Activated CD4-positive, alpha-beta T cell treated with anti-CD3 and anti-CD28 coated beads, Interleukin-10, Interleukin-2, amounts not matched to agents 100 ng/mL and 50 ng/mL, durations not matched to agents 16 hours and 8 hours (primary cell): Measurements from ENCODE around the gene ATP5ME.
A peak's percentile ranks its signal among the peaks of the same experiment; 100 is the strongest.
"Not testable (repeated sequence)": the region's sequence is repeated elsewhere in the genome, so short reads cannot be mapped to it uniquely, and the experiment has no call there.

Experiments
- DNase-seq: peaks from one replicate; pipeline ENCODE4 v3.0.0-alpha.2; 2020

ATP5ME gene

DNA sequence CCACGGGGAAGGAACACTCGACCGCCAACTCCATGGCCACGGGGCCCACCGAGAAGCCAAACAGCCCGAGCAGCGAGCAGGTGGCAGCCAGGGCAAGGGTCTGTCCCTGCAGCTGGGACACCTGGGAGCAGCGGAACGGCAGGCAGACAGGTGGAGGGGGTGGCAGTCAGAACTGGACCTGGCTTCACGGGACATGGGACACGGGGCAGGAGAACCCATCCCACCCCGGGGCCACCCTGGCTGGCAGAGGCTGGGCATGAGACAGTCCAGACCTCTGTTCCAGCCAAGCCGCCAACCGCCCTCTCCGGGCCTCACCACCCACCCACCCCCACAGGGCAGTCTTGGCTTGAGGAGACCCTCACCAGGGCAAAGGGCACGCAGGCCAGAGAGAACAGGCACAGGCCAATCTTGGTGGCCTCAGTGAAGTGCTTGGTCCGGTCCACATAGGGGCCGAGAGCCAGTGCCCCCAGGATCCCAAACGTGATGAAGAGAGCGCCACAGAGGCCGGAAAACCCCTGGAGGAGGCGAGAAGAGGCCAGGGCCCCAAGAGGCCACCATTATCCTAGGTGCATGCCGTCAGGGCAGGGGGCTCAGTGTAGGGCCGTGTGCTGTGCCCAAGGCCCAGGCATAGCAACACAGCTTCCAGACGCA, 9.3 kb upstream of the ATP5ME start:
- no peak for DNase-seq

DNA sequence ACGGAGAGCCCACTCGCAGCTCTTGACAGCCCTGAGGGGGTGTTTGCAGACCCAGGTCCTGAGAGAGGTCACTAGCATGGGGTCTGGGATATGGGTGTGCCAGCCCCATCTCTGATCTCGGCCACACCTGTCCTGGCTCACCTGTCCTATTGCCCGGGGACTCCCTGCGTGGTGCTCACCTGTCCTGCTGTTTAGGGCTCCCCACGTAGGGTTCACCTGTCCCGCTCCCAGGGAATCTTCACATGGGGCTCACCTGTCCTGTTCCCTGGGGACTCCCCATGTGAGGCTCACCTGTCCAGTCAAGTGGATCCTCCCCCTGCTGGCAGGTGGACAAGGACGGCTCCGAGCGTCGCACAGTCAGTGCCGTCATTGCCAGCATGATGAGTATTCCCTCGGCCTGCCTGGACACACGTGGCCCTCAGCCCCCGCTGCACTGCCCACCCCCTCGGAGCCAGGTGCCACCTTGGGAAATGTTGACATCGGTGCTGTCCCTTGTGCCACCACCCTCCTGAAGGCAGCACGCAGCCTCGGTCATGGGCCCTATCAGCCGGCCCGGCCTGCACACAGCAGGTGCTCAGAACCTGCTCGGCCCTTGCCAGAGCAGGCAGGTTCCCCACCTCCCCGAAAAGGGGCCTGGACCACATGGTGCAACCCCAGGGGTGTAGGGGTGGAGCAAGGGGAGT, 8.6 kb upstream of the ATP5ME start:
- DNase-seq = no peak

DNA sequence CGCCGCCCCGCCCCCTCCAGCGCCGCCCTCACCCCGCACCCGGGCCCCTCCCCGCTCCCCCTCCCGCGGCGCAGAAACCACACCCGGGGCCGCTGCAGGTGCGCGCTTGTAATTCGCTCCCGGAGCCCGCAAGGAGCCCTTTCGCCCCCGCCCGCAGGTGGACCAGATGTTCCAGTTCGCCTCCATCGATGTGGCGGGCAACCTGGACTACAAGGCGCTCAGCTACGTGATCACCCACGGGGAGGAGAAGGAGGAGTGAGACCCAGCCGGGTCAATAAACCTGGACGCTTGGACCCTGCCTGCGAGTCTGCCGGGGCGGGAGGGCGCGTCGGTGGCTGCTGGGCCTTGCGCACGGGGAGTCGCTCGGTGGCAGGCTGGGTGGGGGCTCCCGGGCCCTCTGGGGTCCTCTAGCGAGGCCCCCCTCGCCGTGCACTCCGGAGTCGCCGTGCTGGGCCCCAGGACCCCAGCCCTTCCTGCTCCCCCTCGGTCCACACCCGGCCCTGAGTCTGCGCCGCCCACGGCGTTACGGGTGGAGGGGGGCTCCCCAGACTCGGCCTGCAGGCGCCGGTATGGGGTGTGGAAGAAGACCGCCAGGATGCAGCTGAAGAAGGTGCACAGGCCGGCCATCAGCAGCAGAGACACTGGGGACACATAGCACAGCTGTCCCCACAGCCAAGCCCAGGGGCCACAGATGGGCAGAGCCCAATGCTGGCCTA, 7.8 kb upstream of the ATP5ME start:
- DNase-seq = peak; percentile 38

- peak; percentile 72 for DNase-seq
These were observed 7.0 kb upstream of the ATP5ME start for GRCh38 chr4:680928-681645.

GRCh38 chr4:680551-680927, 6.5 kb upstream of the ATP5ME start:
- no peak for DNase-seq

DNA sequence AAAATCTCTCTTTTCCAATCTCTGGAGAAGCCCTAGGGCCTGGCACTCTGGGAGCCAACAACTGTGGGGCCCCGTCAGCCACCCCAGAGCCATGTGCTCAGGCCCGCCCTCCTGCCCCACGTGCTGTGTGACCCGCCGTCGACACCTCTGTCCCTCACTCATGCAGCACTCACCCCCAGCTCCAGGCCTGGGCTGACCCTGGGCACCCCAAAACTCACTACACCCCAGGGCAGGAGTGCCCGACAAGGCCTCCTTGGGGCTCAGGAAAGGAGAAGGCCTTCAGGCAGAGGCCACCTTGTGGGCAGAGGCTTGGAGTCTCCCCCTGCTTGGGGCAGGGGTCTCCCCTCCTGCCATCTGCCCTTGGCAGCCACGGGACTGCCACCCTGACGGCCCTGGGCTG, 6.0 kb upstream of the ATP5ME start:
- no peak for DNase-seq

DNA sequence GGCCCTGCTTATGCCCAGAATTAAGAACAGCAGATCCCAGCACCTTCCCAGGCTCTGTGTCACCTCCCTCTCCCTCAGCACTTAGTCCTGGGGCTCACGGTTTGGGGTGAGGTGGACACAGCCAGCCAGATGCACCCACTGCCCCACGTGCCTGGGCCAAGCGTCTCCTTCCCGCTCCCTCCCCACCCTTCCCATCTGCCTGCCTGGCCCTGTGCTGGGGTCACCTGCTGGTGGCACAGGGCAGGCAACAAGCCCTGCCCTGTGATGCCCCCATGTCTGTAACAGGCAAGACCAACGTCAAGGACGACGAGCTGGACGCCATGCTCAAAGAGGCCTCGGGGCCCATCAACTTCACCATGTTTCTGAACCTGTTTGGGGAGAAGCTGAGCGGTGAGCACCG, 5.6 kb upstream of the ATP5ME start:
- no peak for DNase-seq

GRCh38 chr4:679104-679481, 5.0 kb upstream of the ATP5ME start:
- no peak for DNase-seq

DNA sequence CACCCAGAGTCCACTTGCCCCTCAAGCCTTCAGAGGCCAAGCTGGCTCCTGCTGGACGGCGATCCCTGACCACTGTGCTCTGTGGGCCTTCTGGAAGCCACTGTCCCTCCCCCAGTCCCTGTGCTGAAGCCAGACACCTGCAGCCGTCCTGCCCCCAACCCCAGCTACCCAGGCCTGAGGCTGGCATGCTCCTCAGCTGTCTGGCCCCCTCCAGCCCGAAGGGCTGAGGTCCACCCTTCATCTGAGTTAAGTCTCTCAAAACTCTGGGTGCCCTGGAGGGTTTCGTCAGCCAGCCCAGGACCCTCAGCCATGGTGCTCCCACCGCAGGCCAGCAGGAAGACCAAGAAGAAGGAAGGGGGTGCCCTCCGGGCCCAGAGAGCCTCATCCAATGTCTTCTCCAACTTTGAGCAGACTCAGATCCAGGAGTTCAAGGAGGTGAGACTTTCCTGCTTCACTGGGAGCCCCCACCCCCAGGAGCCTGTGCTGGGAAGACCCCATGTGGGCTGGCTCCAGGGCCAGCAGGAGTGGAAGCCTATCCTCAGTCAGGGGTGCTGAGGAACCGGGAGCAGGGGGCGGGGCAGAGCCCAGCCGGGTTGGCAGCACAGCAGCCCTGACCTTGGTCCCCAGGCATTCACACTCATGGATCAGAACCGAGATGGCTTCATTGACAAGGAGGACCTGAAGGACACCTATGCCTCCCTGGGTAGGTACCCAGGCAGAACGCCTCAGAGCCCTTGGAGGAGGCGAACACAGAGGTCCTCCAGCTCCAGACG, 4.4 kb upstream of the ATP5ME start:
- no peak for DNase-seq

GRCh38 chr4:677431-678293, 3.6 kb upstream of the ATP5ME start:
- no peak for DNase-seq

- no peak for DNase-seq
These were observed 2.8 kb upstream of the ATP5ME start for GRCh38 chr4:676871-677235.

GRCh38 chr4:675980-676870, 2.1 kb upstream of the ATP5ME start:
- no peak for DNase-seq

- DNase-seq = no peak
These were observed 1.2 kb upstream of the ATP5ME start for GRCh38 chr4:675036-675882.

- no peak for DNase-seq
These were observed 556 bp downstream of the ATP5ME start for GRCh38 chr4:673349-674091.

DNA sequence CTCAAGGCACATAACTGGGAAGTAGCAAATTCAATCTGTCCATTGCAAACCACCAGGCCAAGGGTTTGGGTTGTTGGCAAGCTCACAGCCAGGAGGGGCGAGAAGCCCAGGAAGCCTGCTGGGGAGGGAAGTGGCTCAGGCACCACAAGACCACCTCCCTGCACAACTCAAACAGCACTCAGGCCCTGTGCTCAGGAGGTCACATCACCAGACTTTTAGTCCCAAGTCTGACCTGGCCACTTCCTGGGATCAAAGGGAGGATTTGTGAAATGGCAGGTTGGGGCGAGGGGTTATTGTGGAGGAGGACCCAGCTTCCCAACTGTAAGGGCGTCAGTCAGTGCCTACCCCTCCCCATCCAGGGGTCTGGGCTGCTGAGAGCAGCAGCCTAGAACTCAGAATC, 2.3 kb downstream of the ATP5ME start:
- DNase-seq = no peak

GRCh38 chr4:669806-670559, 4.1 kb downstream of the ATP5ME start:
- DNase-seq = not testable (repeated sequence)

DNA sequence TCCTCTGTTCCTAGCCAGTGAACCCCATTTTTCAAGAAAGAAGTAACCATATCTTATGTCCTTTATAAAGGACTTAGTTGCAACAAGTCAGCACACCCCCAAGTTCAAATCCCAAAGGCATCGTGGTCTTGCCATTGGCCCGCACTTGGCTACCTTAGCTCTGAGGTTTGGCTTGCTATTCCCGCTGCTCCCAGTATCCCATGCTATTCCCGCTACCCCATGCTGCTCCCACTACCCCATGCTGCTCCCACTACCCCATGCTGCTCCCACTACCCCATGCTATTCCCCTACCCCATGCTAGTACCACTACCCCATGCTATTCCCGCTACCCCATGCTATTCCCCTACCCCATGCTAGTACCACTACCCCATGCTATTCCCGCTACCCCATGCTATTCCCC, 5.9 kb downstream of the ATP5ME start:
- DNase-seq = not testable (repeated sequence)

GRCh38 chr4:667545-667925, 6.5 kb downstream of the ATP5ME start:
- no peak for DNase-seq
